ENCODE data around the gene MSH5. TPM values are rescaled to one million over a fixed set of nuclear protein-coding genes. Genes with fewer than 3 reads are reported as not detected.

Gene MSH5
- total and polyA plus RNA-seq, 2 of the 13 experiments (the other 11 are each of a cell fraction or from before 2014, with no cell fraction given) = 10.2 to 38.7 TPM

DNA sequence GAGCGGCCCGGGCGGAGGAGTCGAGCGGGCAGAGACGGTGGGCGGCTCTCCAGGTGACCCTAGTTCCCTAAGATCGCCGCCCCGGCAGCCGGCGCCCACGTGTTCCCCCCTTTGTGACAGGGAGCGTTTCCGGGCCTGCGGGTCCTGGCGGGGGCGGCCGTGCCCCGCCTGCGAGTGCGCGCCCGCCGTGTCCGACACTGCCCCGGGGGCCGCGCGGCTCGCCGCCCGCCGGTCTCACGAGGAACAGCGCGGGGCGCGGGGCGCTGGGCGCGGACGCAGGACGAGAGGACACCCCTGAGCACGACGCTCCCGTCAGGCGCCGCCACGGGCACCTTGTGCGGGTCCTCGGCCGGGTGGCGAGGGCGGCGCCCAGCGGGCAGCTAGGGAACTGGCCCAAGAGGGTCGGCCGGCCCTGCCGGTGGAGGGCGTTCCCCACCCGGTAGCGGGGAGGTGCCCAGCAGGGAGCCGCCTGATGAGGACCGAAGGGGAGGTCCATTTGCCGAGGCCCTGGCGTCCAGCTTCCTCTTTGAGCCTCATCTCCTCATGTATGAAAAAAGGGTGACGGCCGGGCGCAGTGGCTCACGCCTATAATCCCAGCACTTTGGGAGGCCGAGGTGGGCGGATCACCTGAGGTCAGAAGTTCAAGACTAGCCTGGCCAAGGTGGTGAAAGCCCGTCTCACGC, 56.0 kb downstream of the MSH5 start, which contains the start of gene VARS1 (continued):
- TF ChIP-seq, protein P1, sequence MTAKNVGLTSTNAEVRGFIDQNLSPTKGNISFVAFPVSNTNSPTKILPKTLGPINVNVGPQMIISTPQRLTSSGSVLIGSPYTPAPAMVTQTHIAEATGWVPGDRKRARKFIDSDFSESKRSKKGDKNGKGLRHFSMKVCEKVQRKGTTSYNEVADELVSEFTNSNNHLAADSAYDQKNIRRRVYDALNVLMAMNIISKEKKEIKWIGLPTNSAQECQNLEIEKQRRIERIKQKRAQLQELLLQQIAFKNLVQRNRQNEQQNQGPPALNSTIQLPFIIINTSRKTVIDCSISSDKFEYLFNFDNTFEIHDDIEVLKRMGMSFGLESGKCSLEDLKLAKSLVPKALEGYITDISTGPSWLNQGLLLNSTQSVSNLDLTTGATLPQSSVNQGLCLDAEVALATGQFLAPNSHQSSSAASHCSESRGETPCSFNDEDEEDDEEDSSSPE (CRISPR knock-in tag; IDR thresholded peaks at IDR 0.05) = no peak
- TF ChIP-seq REXO4 (CRISPR knock-in tag; IDR thresholded peaks at IDR 0.05; ENCODE audit: borderline replicate concordance) (no peak), ZFP36L1 (CRISPR knock-in tag; IDR thresholded peaks at IDR 0.05) (peak; percentile 80; the same call in 1 of the 2 replicates), ZFP37 (CRISPR knock-in tag; IDR thresholded peaks at IDR 0.05; ENCODE audit: borderline replicate concordance) (no peak; the same call in none of the 2 replicates), TCF12 (IDR thresholded peaks at IDR 0.05) (no peak), TCF12 (CRISPR knock-in tag; IDR thresholded peaks at IDR 0.05) (no peak; the same call in 1 of the 2 replicates), ZNF460 (CRISPR knock-in tag; IDR thresholded peaks at IDR 0.05; ENCODE audit: borderline replicate concordance) (no peak; the same call in 1 of the 2 replicates), ATF7 (IDR thresholded peaks at IDR 0.05) (no peak), ATF7 (CRISPR knock-in tag; IDR thresholded peaks at IDR 0.05) (no peak), SOX6 (IDR thresholded peaks at IDR 0.05) (no peak), SOX6 (CRISPR knock-in tag; IDR thresholded peaks at IDR 0.05) (peak; percentile 80), MEIS1 (CRISPR knock-in tag; IDR thresholded peaks at IDR 0.05; ENCODE audit: borderline replicate concordance) (peak; percentile 89), ZNF572 (CRISPR knock-in tag; IDR thresholded peaks at IDR 0.05) (0 out of 2 replicates have a peak, but pooled peaks have one; percentile 76), SIN3B (IDR thresholded peaks at IDR 0.05; ENCODE audit: low read length) (0 out of 2 replicates have a peak, but pooled peaks have one; percentile 42), GLI4 (CRISPR knock-in tag; IDR thresholded peaks at IDR 0.05; ENCODE audit: borderline replicate concordance) (no peak)
- TF ChIP-seq, protein P2, sequence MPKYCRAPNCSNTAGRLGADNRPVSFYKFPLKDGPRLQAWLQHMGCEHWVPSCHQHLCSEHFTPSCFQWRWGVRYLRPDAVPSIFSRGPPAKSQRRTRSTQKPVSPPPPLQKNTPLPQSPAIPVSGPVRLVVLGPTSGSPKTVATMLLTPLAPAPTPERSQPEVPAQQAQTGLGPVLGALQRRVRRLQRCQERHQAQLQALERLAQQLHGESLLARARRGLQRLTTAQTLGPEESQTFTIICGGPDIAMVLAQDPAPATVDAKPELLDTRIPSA (CRISPR knock-in tag; IDR thresholded peaks at IDR 0.05; ENCODE audit: borderline replicate concordance) = no peak
- TF ChIP-seq, protein P3, sequence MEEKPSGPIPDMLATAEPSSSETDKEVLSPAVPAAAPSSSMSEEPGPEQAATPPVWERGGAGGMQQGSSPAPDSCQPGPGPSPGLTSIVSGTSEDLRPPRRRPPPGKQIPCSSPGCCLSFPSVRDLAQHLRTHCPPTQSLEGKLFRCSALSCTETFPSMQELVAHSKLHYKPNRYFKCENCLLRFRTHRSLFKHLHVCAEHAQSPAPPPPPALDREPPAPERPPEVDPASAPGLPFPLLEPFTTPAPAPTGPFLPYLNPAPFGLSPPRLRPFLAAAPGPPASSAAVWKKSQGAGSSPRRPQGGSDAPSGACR (CRISPR knock-in tag; IDR thresholded peaks at IDR 0.05) = peak; percentile 93
- TF ChIP-seq, protein P4, sequence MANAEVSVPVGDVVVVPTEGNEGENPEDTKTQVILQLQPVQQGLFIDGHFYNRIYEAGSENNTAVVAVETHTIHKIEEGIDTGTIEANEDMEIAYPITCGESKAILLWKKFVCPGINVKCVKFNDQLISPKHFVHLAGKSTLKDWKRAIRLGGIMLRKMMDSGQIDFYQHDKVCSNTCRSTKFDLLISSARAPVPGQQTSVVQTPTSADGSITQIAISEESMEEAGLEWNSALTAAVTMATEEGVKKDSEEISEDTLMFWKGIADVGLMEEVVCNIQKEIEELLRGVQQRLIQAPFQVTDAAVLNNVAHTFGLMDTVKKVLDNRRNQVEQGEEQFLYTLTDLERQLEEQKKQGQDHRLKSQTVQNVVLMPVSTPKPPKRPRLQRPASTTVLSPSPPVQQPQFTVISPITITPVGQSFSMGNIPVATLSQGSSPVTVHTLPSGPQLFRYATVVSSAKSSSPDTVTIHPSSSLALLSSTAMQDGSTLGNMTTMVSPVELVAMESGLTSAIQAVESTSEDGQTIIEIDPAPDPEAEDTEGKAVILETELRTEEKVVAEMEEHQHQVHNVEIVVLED (CRISPR knock-in tag; IDR thresholded peaks at IDR 0.05; ENCODE audit: borderline replicate concordance) = peak; percentile 69
- TF ChIP-seq, protein P5, sequence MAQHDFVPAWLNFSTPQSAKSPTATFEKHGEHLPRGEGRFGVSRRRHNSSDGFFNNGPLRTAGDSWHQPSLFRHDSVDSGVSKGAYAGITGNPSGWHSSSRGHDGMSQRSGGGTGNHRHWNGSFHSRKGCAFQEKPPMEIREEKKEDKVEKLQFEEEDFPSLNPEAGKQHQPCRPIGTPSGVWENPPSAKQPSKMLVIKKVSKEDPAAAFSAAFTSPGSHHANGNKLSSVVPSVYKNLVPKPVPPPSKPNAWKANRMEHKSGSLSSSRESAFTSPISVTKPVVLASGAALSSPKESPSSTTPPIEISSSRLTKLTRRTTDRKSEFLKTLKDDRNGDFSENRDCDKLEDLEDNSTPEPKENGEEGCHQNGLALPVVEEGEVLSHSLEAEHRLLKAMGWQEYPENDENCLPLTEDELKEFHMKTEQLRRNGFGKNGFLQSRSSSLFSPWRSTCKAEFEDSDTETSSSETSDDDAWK (CRISPR knock-in tag; IDR thresholded peaks at IDR 0.05) = no peak
- TF ChIP-seq, protein P6, sequence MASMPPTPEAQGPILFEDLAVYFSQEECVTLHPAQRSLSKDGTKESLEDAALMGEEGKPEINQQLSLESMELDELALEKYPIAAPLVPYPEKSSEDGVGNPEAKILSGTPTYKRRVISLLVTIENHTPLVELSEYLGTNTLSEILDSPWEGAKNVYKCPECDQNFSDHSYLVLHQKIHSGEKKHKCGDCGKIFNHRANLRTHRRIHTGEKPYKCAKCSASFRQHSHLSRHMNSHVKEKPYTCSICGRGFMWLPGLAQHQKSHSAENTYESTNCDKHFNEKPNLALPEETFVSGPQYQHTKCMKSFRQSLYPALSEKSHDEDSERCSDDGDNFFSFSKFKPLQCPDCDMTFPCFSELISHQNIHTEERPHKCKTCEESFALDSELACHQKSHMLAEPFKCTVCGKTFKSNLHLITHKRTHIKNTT (CRISPR knock-in tag; IDR thresholded peaks at IDR 0.05) = peak; percentile 87
- TF ChIP-seq, protein P7, sequence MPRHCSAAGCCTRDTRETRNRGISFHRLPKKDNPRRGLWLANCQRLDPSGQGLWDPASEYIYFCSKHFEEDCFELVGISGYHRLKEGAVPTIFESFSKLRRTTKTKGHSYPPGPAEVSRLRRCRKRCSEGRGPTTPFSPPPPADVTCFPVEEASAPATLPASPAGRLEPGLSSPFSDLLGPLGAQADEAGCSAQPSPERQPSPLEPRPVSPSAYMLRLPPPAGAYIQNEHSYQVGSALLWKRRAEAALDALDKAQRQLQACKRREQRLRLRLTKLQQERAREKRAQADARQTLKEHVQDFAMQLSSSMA (CRISPR knock-in tag; IDR thresholded peaks at IDR 0.05) = peak; percentile 83

All from HepG2 (cell line).